Adrenal gland (tissue), 5 donors: ENCODE data around the gene AGRN.

Experiments
- POLR2A ChIP-seq, 2 donors: fragments of 450-650 bp; IDR thresholded peaks; one replicate each; pipeline ENCODE4 v1.6.1; 2017; ENCODE audit warnings: antibody characterized with exemption in 2 of 2, mild to moderate bottlenecking in 2 of 2, moderate library complexity in 1 of 2
- TF ChIP-seq, protein P1 (sequence below), 6 experiments: fragments of 450-650 bp in 4 of 6; fragments of 200-600 bp in 2 of 6; sonication (generic) in 1 of 6; IDR thresholded peaks; 1 replicate in 5 of 6; 2 replicates in 1 of 6; pipeline versions ENCODE4 v1.5.1 to v1.8.0; 2016 to 2021; ENCODE audit warnings: antibody characterized with exemption in 6 of 6, mild to moderate bottlenecking in 2 of 6, moderate library complexity in 1 of 6
- donor health status: DM: no; HTN: no; CAD: no.

GRCh38 chr1:1074631-1075147 is 54.8 kb downstream of the AGRN start:
- no peak for TF ChIP-seq POLR2A (IDR thresholded peaks at IDR 0.05)
- TF ChIP-seq, protein P1, sequence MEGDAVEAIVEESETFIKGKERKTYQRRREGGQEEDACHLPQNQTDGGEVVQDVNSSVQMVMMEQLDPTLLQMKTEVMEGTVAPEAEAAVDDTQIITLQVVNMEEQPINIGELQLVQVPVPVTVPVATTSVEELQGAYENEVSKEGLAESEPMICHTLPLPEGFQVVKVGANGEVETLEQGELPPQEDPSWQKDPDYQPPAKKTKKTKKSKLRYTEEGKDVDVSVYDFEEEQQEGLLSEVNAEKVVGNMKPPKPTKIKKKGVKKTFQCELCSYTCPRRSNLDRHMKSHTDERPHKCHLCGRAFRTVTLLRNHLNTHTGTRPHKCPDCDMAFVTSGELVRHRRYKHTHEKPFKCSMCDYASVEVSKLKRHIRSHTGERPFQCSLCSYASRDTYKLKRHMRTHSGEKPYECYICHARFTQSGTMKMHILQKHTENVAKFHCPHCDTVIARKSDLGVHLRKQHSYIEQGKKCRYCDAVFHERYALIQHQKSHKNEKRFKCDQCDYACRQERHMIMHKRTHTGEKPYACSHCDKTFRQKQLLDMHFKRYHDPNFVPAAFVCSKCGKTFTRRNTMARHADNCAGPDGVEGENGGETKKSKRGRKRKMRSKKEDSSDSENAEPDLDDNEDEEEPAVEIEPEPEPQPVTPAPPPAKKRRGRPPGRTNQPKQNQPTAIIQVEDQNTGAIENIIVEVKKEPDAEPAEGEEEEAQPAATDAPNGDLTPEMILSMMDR (IDR thresholded peaks at IDR 0.05) = no peak
